T-helper 1 cell treated with Interleukin-12 subunit alpha and Interleukin-12 subunit beta and Interleukin-4 antibody, amounts not matched to agents 30 μg/mL and 1 μg/mL, for 36 hours (primary cell): ENCODE results near the gene OR4C15.

Experiments
- H3K27ac Mint-ChIP-seq: one replicate; pipeline ENCODE4 v1.8.0; 2021; ENCODE audit warnings: mild to moderate bottlenecking, mixed read lengths
- H3K27me3 Mint-ChIP-seq: one replicate; pipeline ENCODE4 v1.8.0; 2021; ENCODE audit warnings: low read depth, mixed read lengths
- H3K36me3 Mint-ChIP-seq: one replicate; pipeline ENCODE4 v1.8.0; 2021; ENCODE audit warnings: low read depth, mixed read lengths
- H3K4me1 Mint-ChIP-seq: one replicate; pipeline ENCODE4 v1.8.0; 2021; ENCODE audit warnings: low read depth, mixed read lengths
- H3K4me3 Mint-ChIP-seq: one replicate; pipeline ENCODE4 v1.8.0; 2021; ENCODE audit warnings: mild to moderate bottlenecking, moderate library complexity, mixed read lengths
- H3K9me3 Mint-ChIP-seq: one replicate; pipeline ENCODE4 v1.8.0; 2021; ENCODE audit warnings: mixed read lengths

Gene OR4C15

DNA sequence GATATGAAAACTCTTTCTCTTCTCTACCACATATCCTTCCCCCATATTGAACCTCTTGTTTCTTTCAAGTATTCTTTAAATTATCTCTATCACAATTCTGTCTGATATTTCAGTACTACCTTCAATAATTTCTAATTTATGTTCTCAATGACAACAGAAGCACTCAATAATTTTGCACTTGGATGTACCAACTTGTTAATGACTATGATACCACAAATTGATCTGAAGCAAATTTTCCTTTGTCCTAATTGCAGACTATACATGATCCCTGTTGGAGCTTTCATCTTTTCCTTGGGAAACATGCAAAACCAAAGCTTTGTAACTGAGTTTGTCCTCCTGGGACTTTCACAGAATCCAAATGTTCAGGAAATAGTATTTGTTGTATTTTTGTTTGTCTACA is at the start of gene OR4C15:
Gene OR4C15 (plus strand): TSS at position 301 of the 400 bp plus-strand sequence. CDS start 0 bp downstream, at position 301.
- Mint-ChIP-seq H3K27me3 (no peaks in the 10 kb centered on the region), H3K4me3 (no peak within 1 kb of the TSS), H3K4me1 (no peaks in the 10 kb centered on the region), H3K27ac (no peak within 1 kb of the TSS), H3K36me3 (no peaks in the 10 kb centered on the region), H3K9me3 (peaks cover 41% of the 10 kb centered on the region)

DNA sequence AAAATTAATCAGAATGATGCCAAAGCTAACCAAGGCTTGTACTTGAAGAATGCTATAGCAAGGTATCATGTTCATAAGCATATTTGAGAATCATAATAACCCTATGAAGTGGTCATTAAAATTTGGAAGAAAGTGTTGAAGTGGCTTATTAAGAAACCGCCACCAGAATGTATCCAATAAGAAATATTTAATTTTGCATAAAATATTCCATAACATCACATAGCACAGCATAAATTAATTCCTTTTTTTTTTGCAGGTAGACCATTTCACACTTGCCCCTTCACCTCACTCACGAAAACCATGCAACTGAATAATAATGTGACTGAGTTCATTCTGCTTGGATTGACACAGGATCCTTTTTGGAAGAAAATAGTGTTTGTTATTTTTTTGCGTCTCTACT is 17.6 kb downstream of the OR4C15 start, which contains the start of gene OR4C16:
Gene OR4C16 (plus strand): TSS at position 301 of the 400 bp plus-strand sequence. CDS start 0 bp downstream, at position 301.
- Mint-ChIP-seq H3K27ac (no peak within 1 kb of the TSS), H3K4me3 (no peak within 1 kb of the TSS), H3K9me3 (peaks cover 42% of the 10 kb centered on the region), H3K27me3 (no peaks in the 10 kb centered on the region), H3K4me1 (no peaks in the 10 kb centered on the region), H3K36me3 (no peaks in the 10 kb centered on the region)

DNA sequence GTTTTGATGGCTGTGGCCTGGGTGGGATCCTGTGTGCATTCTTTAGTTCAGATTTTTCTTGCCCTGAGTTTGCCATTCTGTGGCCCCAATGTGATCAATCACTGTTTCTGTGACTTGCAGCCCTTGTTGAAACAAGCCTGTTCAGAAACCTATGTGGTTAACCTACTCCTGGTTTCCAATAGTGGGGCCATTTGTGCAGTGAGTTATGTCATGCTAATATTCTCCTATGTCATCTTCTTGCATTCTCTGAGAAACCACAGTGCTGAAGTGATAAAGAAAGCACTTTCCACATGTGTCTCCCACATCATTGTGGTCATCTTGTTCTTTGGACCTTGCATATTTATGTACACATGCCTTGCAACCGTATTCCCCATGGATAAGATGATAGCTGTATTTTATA is 18.3 kb downstream of the OR4C15 start:
- Mint-ChIP-seq H3K9me3 (peaks cover 47% of the 10 kb centered on the region), H3K27ac (no peak overlapping the region), H3K4me3 (no peak overlapping the region), H3K27me3 (no peaks in the 10 kb centered on the region), H3K4me1 (no peaks in the 10 kb centered on the region), H3K36me3 (no peaks in the 10 kb centered on the region)
